Endothelial cell of umbilical vein (primary cell): ENCODE results near the gene SIRT4. TPM values are rescaled to one million over a fixed set of nuclear protein-coding genes. Genes with fewer than 3 reads are reported as not detected.

Experiments
- BruUV-seq: library from RNA; stranded (reverse); fragments of 400-500 nt; replicated peaks from 2 replicates; lab custom pipeline; 2021; lab: Mats Ljungman, UMichigan
- CTCF ChIA-PET: fragments of 300-600, 350-600 bp; sonication (Branson Sonifier 250); formaldehyde crosslinking; loops from one replicate; lab custom pipeline; 2021; ENCODE audit warnings: antibody characterized with exemption, inconsistent platforms; lab: Charles Lee
- POLR2A ChIA-PET: fragments of 300-600, 350-600 bp; sonication (Branson Sonifier 250); formaldehyde crosslinking; loops from one replicate; lab custom pipeline; 2021; ENCODE audit warnings: antibody characterized with exemption, inconsistent platforms; lab: Charles Lee
- DNase-seq: peaks from one replicate; pipeline ENCODE4 v3.0.0-alpha.2; 2011; ENCODE audit warnings: low read depth, low spot score
- FAIRE-seq: peaks from 2 replicates; lab custom pipeline; 2011; peaks lifted over from hg19 to GRCh38; lab: Jason Lieb, UNC
- H2AFZ ChIP-seq: 2 replicates; pipeline ENCODE4 v1.6.0; 2012; ENCODE audit warnings: low read depth, low read length, control low read depth, inconsistent platforms
- H3K27ac ChIP-seq: 2 replicates; pipeline ENCODE4 v1.5.1; 2011; ENCODE audit warnings: low read depth, mild to moderate bottlenecking, control low read depth, low read length, moderate library complexity; ENCODE audit not compliant: insufficient read depth
- H3K27me3 ChIP-seq, 2 experiments: 2 replicates each; pipeline versions ENCODE4 v1.6.0 to v1.6.1; 2011; ENCODE audit warnings: low read length in 2 of 2, mixed read lengths in 1 of 2; ENCODE audit not compliant: control insufficient read depth in 2 of 2, insufficient read depth in 2 of 2
- H3K36me3 ChIP-seq, 2 experiments: 2 replicates in 1 of 2; 3 replicates in 1 of 2; pipeline ENCODE4 v1.5.1; 2011; ENCODE audit warnings: low read length in 2 of 2, mild to moderate bottlenecking in 1 of 2, moderate library complexity in 1 of 2; ENCODE audit not compliant: control insufficient read depth in 2 of 2, insufficient read depth in 2 of 2; ENCODE audit errors: extremely low read depth in 1 of 2
- H3K4me1 ChIP-seq: 3 replicates; pipeline ENCODE4 v1.5.1; 2011; ENCODE audit warnings: mild to moderate bottlenecking, low read length; ENCODE audit not compliant: control insufficient read depth, insufficient read depth; ENCODE audit errors: extremely low read depth
- H3K4me2 ChIP-seq: 2 replicates; pipeline ENCODE4 v1.6.1; 2011; ENCODE audit warnings: low read length, control low read depth, mixed read lengths; ENCODE audit not compliant: insufficient read depth
- H3K4me3 ChIP-seq, 3 experiments: fragments of 200-600 bp in 1 of 3; sonication (generic), shearing (Covaris generic) in 1 of 3; replicated peaks in 1 of 3; 2 replicates each; pipeline ENCODE4 v1.5.1; 2011 to 2016; ENCODE audit warnings: control low read depth in 3 of 3, low read length in 3 of 3, mild to moderate bottlenecking in 2 of 3, inconsistent platforms in 1 of 3, low read depth in 1 of 3, moderate library complexity in 1 of 3; ENCODE audit not compliant: insufficient read depth in 1 of 3
- H3K79me2 ChIP-seq: 2 replicates; pipeline ENCODE4 v1.6.0; 2012; ENCODE audit warnings: low read length, inconsistent platforms; ENCODE audit not compliant: control insufficient read depth, insufficient read depth
- H3K9ac ChIP-seq: replicated peaks from 2 replicates; pipeline ENCODE3; 2011; ENCODE audit warnings: low read length, control low read depth; ENCODE audit not compliant: insufficient read depth; ENCODE audit errors: extremely low read depth
- H3K9me1 ChIP-seq: replicated peaks from 3 replicates; pipeline ENCODE4 v1.6.0; 2011; ENCODE audit warnings: mild to moderate bottlenecking, low read length; ENCODE audit not compliant: control insufficient read depth, insufficient read depth; ENCODE audit errors: extremely low read depth
- H3K9me3 ChIP-seq: replicated peaks from 2 replicates; pipeline ENCODE4 v1.5.1; 2012; ENCODE audit warnings: low read length, inconsistent platforms; ENCODE audit not compliant: control insufficient read depth, insufficient read depth
- H4K20me1 ChIP-seq: replicated peaks from 2 replicates; pipeline ENCODE3; 2011; ENCODE audit warnings: mild to moderate bottlenecking, low read length; ENCODE audit not compliant: control insufficient read depth, insufficient read depth; ENCODE audit errors: extremely low read depth
- EZH2 ChIP-seq: IDR thresholded peaks from 2 replicates; pipeline ENCODE4 v1.6.1; 2012; ENCODE audit warnings: borderline replicate concordance, low read depth, mild to moderate bottlenecking, moderate library complexity, low read length, inconsistent platforms; ENCODE audit not compliant: severe bottlenecking
- FOS ChIP-seq: IDR thresholded peaks from 2 replicates; pipeline ENCODE4 v1.6.1; 2011; ENCODE audit warnings: mild to moderate bottlenecking, low read length, moderate library complexity, borderline replicate concordance; ENCODE audit not compliant: insufficient read depth
- GATA2 ChIP-seq: IDR thresholded peaks from 2 replicates; pipeline ENCODE4 v1.7.0; 2011; ENCODE audit warnings: low read depth, mild to moderate bottlenecking, moderate library complexity, mixed read lengths, low read length; ENCODE audit not compliant: insufficient read length, insufficient read depth
- JUN ChIP-seq: IDR thresholded peaks from 2 replicates; pipeline ENCODE4 v1.6.1; 2011; ENCODE audit warnings: borderline replicate concordance, low read depth; ENCODE audit not compliant: insufficient read length, insufficient read depth
- MYC ChIP-seq: IDR thresholded peaks from one replicate; pipeline ENCODE4 v1.6.1; 2011; ENCODE audit warnings: mild to moderate bottlenecking, low read depth, low read length
- POLR2A ChIP-seq: IDR thresholded peaks from 2 replicates; pipeline ENCODE4 v1.6.1; 2012; ENCODE audit warnings: low read depth, mild to moderate bottlenecking, control low read depth, low read length
- POLR2AphosphoS5 ChIP-seq: IDR thresholded peaks from 2 replicates; pipeline ENCODE4 v1.6.1; 2012; ENCODE audit warnings: low read depth, mild to moderate bottlenecking, control low read depth, low read length, moderate library complexity; ENCODE audit not compliant: insufficient read depth
- dilution Hi-C: fragments of 300-500 bp; cut with MboI; formaldehyde crosslinking; loops from one replicate; pipeline ENCODE4 v1.15.0; 2019; ENCODE audit warnings: low sequenced_read_pairs; ENCODE audit not compliant: extremely low pct_ligation_motif_present
- intact Hi-C: fragments of 100-400 bp; cut with micrococcal nuclease; formaldehyde crosslinking; loops from one replicate; pipeline ENCODE4 v1.10.0; 2022
- polyA plus RNA-seq, 4 experiments: library from polyadenylated mRNA; depleted of rRNA in 3 of 4; stranded (reverse) in 3 of 4; unstranded in 1 of 4; fragments of >200 nt; gene quantifications; 2 replicates each; pipeline versions ENCODE4 v1.2.1 to v1.2.3, GENCODE V29; 2011 to 2012; ENCODE audit warnings: missing spikeins in 1 of 4
- total RNA-seq: library from RNA; stranded (reverse); gene quantifications from 2 replicates; pipeline ENCODE4 v1.2.3, GENCODE V29; 2021
- TF ChIP-seq, protein P1 (sequence below): IDR thresholded peaks from 2 replicates; pipeline ENCODE4 v1.6.1; 2011; ENCODE audit not compliant: insufficient read depth, insufficient read length
- TF ChIP-seq, protein P2 (sequence below), 2 donors: IDR thresholded peaks; 1 replicate in 1 of 2; 2 replicates in 1 of 2; pipeline ENCODE4 v1.5.1; 2011; ENCODE audit warnings: low read length in 2 of 2, mild to moderate bottlenecking in 2 of 2, moderate library complexity in 2 of 2, control low read depth in 1 of 2, inconsistent platforms in 1 of 2, low read depth in 1 of 2; ENCODE audit not compliant: insufficient read depth in 1 of 2; ENCODE audit errors: extremely low read depth in 1 of 2

The SIRT4 gene
- total and polyA plus RNA-seq, 2 donors (not counting 3 experiments of a cell fraction or from before 2014, with no cell fraction given): 0.79 to 1.2 TPM

DNA sequence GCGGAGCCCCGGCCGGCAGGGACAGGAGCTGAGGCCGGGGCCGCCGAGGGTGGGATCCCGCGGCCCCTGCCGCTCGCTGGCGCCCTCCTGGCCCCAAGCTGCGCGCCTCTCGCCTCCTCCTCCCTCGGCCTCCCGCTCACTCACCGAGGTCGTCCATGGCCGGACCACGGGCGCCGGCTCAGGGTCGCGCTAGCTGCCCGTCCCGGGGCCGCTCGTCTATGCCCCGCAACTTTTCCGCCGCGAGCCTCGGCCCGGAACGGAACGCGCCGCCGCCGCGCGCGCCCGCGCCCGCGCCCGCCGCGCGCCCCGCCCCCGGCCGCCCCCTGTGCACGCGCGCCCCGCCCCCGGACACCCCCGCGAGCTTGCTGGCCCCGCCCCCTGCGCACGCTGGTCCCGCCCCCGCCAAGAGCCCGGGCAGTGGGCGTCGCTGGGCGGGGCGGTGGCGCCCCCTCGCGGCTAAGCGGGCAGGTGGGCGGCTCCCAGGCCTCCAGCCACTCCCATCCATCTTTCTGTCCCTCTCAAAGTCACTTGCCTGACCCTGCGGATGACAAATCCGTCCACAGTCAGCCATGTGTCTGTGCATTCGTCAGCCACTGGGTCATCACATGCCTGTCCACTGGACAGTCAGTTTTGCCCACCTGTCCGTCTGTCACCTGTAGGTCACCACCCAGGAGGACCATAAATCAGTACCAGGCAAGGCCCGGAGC is 36.5 kb upstream of the SIRT4 start, which contains the start of gene PXN:
PXN (minus strand) TSS at position 258 of the 707 bp plus-strand sequence; CDS start at position 157, 101 bp downstream.
- no peak within 1 kb of the TSS for H2AFZ ChIP-seq
- intact Hi-C loops (loop anchor here (1.0 to 2.0 kb wide), 5 partner anchors 8 to 64 kb away; partner anchors contain the start of genes RNU4-2 and RPLP0), dilution Hi-C loops (no loop called here)
- peak within 1 kb of the TSS; percentile 91 for H3K4me2 ChIP-seq
- H3K9me3 ChIP-seq: no peaks in the 10 kb centered on the region
- no peaks in the 10 kb centered on the region for H4K20me1 ChIP-seq
- no peaks in the 10 kb centered on the region for H3K9me1 ChIP-seq
- FAIRE-seq: peak; percentile 58
- ChIA-PET CTCF (interaction anchor here (0.6 to 33.5 kb wide), 26 partner anchors 10 to 1491 kb away, joined by 3 to 1402 read pairs (median 6); partner anchors contain the start of genes RNU4-2, RPLP0 and SIRT4), POLR2A (interaction anchor here (0.5 to 8.9 kb wide), 7 partner anchors 9 to 65 kb away, joined by 4 to 88 read pairs (median 24); partner anchors contain the start of genes RNU4-2 and RPLP0)
- peak; percentile 74 for DNase-seq
- H3K36me3 ChIP-seq: no peaks in the 10 kb centered on the region
- H3K4me3 ChIP-seq: peak within 1 kb of the TSS; percentile 60 to 91 (median 65)
- peaks cover 49% of the 10 kb centered on the region for H3K79me2 ChIP-seq
- H3K27me3 ChIP-seq: no peaks in the 10 kb centered on the region
- no TSS peak for BruUV-seq
- H3K4me1 ChIP-seq: peaks cover 45% of the 10 kb centered on the region
- no peak for TF ChIP-seq MYC
- TF ChIP-seq GATA2: no peak
- TF ChIP-seq FOS: no peak
- no peak for TF ChIP-seq JUN
- peak; percentile 57 for TF ChIP-seq POLR2AphosphoS5
- TF ChIP-seq, protein P1, sequence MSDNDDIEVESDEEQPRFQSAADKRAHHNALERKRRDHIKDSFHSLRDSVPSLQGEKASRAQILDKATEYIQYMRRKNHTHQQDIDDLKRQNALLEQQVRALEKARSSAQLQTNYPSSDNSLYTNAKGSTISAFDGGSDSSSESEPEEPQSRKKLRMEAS: no peak
- TF ChIP-seq EZH2: no peak
- TF ChIP-seq, protein P2, sequence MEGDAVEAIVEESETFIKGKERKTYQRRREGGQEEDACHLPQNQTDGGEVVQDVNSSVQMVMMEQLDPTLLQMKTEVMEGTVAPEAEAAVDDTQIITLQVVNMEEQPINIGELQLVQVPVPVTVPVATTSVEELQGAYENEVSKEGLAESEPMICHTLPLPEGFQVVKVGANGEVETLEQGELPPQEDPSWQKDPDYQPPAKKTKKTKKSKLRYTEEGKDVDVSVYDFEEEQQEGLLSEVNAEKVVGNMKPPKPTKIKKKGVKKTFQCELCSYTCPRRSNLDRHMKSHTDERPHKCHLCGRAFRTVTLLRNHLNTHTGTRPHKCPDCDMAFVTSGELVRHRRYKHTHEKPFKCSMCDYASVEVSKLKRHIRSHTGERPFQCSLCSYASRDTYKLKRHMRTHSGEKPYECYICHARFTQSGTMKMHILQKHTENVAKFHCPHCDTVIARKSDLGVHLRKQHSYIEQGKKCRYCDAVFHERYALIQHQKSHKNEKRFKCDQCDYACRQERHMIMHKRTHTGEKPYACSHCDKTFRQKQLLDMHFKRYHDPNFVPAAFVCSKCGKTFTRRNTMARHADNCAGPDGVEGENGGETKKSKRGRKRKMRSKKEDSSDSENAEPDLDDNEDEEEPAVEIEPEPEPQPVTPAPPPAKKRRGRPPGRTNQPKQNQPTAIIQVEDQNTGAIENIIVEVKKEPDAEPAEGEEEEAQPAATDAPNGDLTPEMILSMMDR (IDR thresholded peaks at IDR 0.05; ENCODE audit: extremely low read depth in 1 of 2, insufficient read depth in 1 of 2, low read depth in 1 of 2, low read length in 2 of 2): peak; percentile 70 to 79
- peak; percentile 55 for TF ChIP-seq POLR2A
- H3K27ac ChIP-seq: peak within 1 kb of the TSS; percentile 58
- peak within 1 kb of the TSS; percentile 94 for H3K9ac ChIP-seq
